Fibroblast of skin of left quadriceps (primary cell): ENCODE results near the gene IL17RE.
"Not testable (repeated sequence)": the region's sequence is repeated elsewhere in the genome, so short reads cannot be mapped to it uniquely, and the experiment has no call there.

Experiments used
- DNase-seq, 2 experiments: peaks; one replicate each; pipeline ENCODE4 v3.0.0-alpha.2; 2013; ENCODE audit warnings: low read depth in 2 of 2

IL17RE gene, protein sequence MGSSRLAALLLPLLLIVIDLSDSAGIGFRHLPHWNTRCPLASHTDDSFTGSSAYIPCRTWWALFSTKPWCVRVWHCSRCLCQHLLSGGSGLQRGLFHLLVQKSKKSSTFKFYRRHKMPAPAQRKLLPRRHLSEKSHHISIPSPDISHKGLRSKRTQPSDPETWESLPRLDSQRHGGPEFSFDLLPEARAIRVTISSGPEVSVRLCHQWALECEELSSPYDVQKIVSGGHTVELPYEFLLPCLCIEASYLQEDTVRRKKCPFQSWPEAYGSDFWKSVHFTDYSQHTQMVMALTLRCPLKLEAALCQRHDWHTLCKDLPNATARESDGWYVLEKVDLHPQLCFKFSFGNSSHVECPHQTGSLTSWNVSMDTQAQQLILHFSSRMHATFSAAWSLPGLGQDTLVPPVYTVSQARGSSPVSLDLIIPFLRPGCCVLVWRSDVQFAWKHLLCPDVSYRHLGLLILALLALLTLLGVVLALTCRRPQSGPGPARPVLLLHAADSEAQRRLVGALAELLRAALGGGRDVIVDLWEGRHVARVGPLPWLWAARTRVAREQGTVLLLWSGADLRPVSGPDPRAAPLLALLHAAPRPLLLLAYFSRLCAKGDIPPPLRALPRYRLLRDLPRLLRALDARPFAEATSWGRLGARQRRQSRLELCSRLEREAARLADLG

GRCh38 chr3:9902372-9903237 is at the start of gene IL17RE:
IL17RE (plus strand) TSS chr3:9902848; CDS start chr3:9902933, 85 bp downstream.
- DNase-seq: no peak

DNA sequence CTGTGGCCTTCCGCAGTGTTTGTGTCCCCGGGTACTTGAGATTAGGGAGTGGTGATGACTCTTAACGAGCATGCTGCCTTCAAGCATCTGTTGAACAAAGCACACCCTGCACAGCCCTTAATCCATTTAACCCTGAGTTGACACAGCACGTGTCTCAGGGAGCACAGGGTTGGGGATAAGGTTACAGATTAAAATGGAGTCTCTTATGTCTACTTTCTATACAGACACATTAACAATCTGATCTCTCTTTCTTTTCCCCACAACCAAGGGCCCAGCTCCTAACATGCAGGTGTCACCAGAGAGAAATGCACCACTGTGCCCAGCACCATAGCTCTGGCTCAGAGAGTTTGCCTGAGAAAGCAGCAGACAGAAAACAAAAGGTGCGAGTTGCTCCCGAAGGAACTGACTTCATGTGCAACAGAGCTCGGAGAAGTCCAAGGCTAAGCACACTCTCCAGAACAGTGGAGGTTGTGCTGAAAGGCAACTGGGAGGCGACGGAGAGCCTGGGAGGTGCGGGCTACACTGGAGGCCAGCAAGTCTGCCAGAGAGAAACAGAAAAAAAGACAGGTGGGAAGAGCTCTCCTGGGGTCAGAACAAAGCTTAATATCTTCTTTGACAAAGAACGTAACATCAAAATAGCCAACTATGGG is 48.2 kb upstream of the IL17RE start:
- not testable (repeated sequence) for DNase-seq

DNA sequence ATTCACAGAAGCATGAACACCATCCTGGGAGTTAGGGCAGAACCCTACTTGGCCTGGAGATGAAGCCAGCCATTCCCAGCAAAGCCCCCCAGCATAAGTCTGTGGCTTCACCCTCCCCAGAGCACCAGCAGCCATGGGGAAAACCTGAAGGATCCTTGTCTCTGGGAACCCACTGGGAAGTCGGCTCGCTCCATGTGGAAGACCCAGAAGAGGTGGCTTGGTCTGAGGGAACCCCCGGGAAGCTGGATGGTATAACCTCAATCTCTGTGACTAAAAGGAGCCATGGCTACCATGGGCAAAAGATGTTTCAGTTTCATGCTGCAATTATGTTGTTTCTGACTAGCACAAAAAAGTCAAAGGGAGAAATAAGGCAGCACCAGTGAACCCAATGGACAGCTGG is 47.1 kb upstream of the IL17RE start:
- DNase-seq: no peak

DNA sequence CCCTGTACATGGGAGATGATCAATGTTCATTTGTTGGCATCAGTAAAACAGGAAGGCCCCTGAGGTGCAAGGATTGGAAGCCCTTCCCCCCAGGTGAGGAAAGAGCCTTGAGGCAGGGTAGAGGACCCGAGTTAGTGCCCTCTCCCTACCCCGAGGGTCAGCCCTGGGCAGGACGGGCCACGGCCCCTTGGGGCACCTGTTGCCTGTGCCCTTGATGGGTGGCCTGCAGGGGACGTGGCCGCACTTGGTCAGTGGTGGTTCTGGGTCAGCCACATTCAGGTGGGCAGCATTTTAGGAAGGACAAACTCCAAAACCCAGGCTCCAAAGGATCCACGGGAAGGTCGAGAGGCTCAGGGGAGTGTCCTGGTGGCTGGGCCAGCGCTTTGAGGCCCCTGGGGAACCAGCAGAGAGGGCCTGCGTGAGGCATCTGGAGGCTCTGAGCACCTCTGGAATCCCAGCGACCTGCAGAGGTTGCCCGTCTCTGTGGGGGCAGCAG is 43.1 kb upstream of the IL17RE start:
- DNase-seq: no peak

DNA sequence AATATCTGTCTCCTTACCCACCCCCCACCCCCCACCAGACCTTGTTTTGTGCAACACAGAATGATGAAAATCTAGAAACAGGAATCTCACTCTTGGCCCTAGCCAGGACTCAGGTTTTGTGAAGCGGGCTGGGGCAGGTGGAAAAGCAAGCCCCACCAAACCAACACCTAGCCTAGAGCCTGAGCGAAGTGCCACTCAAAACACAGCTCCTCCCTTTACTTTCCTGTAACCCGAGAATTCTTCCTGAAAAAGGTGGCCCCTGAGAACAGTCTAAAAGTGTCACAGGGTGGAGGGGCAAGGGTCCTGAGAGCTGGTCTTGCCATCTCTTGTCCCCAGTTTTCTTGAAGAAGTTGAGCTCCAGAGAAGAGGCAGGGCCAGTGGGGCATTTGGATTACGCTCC is 41.4 kb upstream of the IL17RE start:
- no peak for DNase-seq

GRCh38 chr3:9861626-9862130 is 41.0 kb upstream of the IL17RE start:
- DNase-seq: no peak

- DNase-seq: no peak
Observed at GRCh38 chr3:9862391-9863057, 40.1 kb upstream of the IL17RE start.

DNA sequence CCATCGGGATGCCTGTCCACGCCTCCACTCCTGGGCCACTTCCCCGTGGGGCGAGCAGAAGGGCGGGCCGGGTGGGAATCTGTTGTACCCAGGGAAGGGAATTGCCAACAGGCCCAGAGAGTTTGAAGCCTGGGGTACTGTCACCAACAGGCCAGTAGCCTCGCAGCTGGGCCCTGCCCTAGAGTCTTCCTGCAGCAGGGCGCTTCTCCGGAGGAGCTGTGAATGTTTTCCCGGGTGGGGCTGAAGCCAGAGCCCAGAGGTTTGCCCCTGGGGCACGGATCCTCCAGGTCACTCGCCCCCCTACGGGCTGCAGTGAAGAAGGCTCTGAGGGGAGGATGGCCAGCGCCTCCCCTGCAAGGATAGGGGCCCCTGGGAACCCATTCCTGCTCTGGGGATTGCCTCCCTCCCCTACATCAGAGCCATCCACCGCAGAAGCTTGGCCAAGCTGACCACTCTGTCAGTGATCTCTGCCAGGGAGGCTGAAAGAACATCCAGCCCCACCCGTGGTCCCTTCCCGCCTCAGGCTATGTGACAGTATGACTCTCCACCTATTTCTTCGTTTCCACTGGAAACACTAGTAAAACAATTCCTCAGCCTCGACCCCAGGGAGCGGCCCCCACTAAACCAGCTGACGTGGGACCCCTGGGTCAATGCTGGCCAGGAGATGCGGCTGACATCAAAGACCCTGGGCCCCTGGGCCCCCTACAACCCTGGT is 39.4 kb upstream of the IL17RE start:
- no peak for DNase-seq

- DNase-seq: peak; percentile 79 to 82
Observed at GRCh38 chr3:9864200-9864927, 38.3 kb upstream of the IL17RE start.

- not testable (repeated sequence) for DNase-seq
Observed at GRCh38 chr3:9865125-9865637, 37.5 kb upstream of the IL17RE start.

DNA sequence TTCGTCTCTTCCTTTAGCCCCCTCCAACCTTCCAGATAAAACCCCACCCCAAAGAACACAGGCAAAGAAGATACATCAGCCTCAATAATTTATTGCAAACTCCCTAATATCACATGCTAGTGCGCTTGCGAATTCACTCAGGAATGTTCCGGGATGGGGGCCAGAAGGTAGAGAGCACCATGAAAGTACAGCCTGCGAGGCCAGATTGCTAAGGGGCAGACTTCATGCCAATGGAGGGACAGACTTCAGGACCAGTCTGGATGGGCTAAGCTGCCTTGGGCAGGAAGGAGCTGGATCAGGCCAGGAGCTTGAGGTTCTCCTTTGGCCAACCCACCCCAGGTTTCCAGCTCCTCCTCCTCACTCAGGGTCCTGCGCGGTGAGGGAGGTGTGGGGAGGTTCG is 36.0 kb upstream of the IL17RE start:
- DNase-seq: no peak

- no peak for DNase-seq
Observed at GRCh38 chr3:9867106-9867505, 35.5 kb upstream of the IL17RE start.

- DNase-seq: no peak
Observed at GRCh38 chr3:9869955-9870354, 32.7 kb upstream of the IL17RE start.

DNA sequence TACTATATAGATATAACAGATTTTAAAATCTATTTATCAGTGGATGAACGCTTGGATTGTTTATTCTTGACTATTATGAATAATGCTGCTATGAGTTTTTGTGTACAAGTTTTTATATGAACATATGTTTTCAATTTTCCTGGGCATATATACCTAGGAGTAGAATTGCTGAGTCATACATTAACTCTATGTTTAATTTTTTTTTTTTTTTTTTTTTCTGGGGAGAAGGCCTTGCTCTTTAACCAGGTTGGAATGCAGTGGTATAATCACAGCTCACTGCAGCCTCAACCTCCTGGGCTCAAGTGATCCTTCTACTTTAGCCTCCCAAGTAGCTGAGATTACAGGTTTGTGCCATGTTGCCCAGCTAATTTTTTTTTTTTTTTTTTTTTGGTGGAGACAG is 31.7 kb upstream of the IL17RE start:
- DNase-seq: peak; percentile 52 to 60

DNA sequence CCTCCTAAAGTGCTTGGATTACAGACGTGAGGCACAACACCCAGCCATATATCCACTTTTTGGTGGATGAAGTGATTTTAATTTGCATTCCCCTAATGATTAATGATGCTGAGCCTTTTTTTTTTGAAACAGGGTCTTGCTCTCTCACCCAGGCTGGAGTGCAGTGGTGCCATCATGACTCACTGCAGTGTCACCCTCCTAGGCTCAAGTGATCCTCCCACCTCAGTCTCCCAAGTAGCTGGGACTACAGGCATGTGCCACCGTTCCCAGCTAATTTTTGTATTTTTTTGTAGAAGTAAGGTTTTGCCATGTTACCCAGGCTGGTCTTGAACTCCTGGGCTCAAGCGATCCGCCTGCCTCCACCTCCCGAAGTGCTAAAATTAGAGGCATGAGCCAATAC is 30.6 kb upstream of the IL17RE start:
- DNase-seq: not testable (repeated sequence)

DNA sequence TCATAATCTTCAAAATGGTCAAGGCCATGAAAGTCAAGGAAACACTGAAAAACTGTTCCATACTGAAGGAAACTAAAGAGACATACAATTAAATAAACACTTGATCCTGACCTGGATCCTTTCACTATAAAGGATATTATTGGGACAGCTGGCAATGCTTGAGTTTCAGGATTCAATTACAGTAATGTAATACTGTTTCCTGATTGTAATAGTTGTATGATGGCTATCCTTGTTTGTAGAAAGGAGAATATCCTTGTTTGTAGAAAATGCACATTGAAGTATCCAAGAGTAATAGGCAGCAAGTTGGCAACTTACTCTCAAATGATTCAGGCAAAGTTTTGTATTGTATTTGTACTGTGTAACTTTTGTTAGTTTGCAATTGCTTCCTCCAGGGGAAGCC is 27.2 kb upstream of the IL17RE start:
- no peak for DNase-seq

DNA sequence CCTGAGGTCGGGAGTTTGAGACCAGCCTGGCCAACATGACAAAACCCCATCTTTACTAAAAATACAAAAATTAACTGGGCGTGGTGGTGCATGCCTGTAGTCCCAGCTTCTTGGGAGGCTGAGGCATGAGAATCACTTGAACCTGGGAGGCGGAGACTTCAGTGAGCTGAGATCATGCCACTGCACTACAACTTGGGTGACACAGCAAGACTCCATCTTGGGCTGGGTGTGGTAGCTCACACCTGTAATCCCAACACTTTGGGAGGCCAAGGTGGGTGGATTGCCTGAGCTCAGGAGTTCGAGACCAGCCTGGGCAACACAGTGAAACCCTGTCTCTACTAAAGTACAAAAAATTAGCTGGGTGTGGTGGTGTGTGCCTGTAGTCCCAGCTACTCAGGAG is 26.4 kb upstream of the IL17RE start:
- DNase-seq: not testable (repeated sequence)

DNA sequence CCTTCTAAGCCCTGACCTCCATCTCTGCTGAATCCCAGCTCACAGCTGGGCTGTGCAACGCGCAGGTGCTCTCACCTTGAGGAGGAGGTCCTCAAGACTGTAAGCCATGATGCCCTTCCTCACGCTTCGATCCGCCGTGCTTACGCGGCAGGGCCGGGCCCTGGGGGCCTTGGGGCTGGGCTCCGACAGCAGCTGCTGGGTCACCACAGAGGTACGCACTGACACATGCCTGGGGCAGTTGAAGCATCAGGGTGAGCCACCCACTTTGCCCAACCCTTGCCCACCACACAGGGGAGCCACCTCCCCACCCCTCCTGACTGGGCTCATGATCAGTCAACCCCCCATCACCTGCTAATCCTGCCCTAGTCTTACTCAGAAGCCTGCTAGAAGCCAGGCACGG is 25.7 kb upstream of the IL17RE start:
- no peak for DNase-seq

DNA sequence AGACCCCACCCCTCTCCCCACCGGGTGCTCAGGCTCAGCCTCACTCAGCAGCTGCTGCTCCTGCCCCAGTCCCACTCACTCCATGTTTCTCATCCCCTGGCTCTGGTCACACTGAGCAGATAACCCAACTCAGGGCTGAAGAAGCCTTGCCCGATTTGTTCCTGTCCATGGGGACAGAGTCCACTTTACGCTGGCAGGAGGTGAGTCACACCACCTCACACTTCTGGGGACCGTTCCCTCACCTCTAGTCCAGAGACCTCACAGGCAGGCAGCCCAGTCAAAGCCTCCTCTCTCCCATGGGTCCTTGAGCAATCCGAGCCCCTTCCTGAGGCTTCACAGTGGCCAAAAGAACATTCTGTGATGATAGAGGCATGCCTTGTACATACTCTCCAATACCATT is 23.9 kb upstream of the IL17RE start:
- no peak for DNase-seq
